Mesendoderm (in vitro differentiated cells): ENCODE results near the gene PITPNC1.
A peak's percentile ranks its signal among the peaks of the same experiment; 100 is the strongest.

Experiments used
- DNase-seq: peaks from one replicate; pipeline ENCODE4 v3.0.0; 2013
- H2AK5ac ChIP-seq: 2 replicates; pipeline ENCODE4 v1.6.1; 2013; ENCODE audit warnings: low read length, inconsistent platforms
- H2BK120ac ChIP-seq: 2 replicates; pipeline ENCODE4 v1.6.1; 2013; ENCODE audit warnings: low read depth, mild to moderate bottlenecking, low read length, moderate library complexity, mixed read lengths
- H2BK15ac ChIP-seq: replicated peaks from 2 replicates; pipeline ENCODE4 v1.6.1; 2013; ENCODE audit warnings: low read depth, mild to moderate bottlenecking, moderate library complexity
- H2BK5ac ChIP-seq: 2 replicates; pipeline ENCODE4 v1.6.1; 2013; ENCODE audit warnings: low read length, inconsistent platforms
- H3K18ac ChIP-seq: 2 replicates; pipeline ENCODE4 v1.6.1; 2013; ENCODE audit warnings: mild to moderate bottlenecking, low read length, mixed read lengths
- H3K23ac ChIP-seq: one replicate; pipeline ENCODE4 v1.6.1; 2013; ENCODE audit warnings: low read length
- H3K27ac ChIP-seq: 2 replicates; pipeline ENCODE4 v1.5.1; 2013; ENCODE audit warnings: low read depth, mild to moderate bottlenecking, inconsistent platforms, low read length, moderate library complexity
- H3K27me3 ChIP-seq: 2 replicates; pipeline ENCODE4 v1.6.1; 2013; ENCODE audit warnings: low read length, control low read depth, mild to moderate bottlenecking, inconsistent platforms; ENCODE audit not compliant: insufficient read depth, poor library complexity
- H3K36me3 ChIP-seq: 2 replicates; pipeline ENCODE4 v1.6.1; 2013; ENCODE audit warnings: low read length, inconsistent platforms; ENCODE audit not compliant: control insufficient read depth, insufficient read depth
- H3K4ac ChIP-seq: one replicate; pipeline ENCODE4 v1.6.1; 2013; ENCODE audit warnings: low read depth, mild to moderate bottlenecking, low read length, moderate library complexity
- H3K4me1 ChIP-seq: 2 replicates; pipeline ENCODE4 v1.6.1; 2013; ENCODE audit warnings: low read depth, low read length, inconsistent platforms; ENCODE audit not compliant: control insufficient read depth
- H3K4me2 ChIP-seq: 2 replicates; pipeline ENCODE4 v1.6.1; 2013; ENCODE audit warnings: low read length
- H3K4me3 ChIP-seq: 2 replicates; pipeline ENCODE4 v1.5.1; 2013; ENCODE audit warnings: mild to moderate bottlenecking, low read length
- H3K56ac ChIP-seq: one replicate; pipeline ENCODE4 v1.6.1; 2013; ENCODE audit warnings: low read length
- H3K79me1 ChIP-seq: 2 replicates; pipeline ENCODE4 v1.6.1; 2013; ENCODE audit warnings: low read length, inconsistent platforms
- H3K79me2 ChIP-seq: 2 replicates; pipeline ENCODE4 v1.6.1; 2013; ENCODE audit warnings: mild to moderate bottlenecking, low read length; ENCODE audit not compliant: control insufficient read depth, insufficient read depth
- H3K9ac ChIP-seq: 2 replicates; pipeline ENCODE4 v1.6.1; 2013; ENCODE audit warnings: low read length, inconsistent platforms
- H4K5ac ChIP-seq: one replicate; pipeline ENCODE4 v1.6.1; 2013; ENCODE audit warnings: low read length
- H4K8ac ChIP-seq: one replicate; pipeline ENCODE4 v1.6.1; 2013; ENCODE audit warnings: low read depth, mild to moderate bottlenecking, control low read depth, low read length, moderate library complexity
- WGBS: extraction: QIAGEN DNeasy Blood & Tissue Kit; methylation state at CpG from one replicate; pipeline ENCODE4 v1.1.7; 2013; ENCODE audit warnings: low lambda C conversion rate, missing lambda C conversion rate; ENCODE audit not compliant: insufficient coverage; ENCODE audit errors: extremely low coverage; 5-methylcytosine and 5-hydroxymethylcytosine counted together

The PITPNC1 gene

GRCh38 chr17:67542219-67543114, 165.4 kb downstream of the PITPNC1 start:
- Histone ChIP-seq H3K4me3 (no peak overlapping the region), H3K36me3 (no peaks in the 10 kb centered on the region), H2BK120ac (no peak overlapping the region), H3K4ac (no peak overlapping the region), H3K27ac (no peak overlapping the region), H4K8ac (no peak overlapping the region), H3K18ac (no peak overlapping the region), H2BK5ac (no peak overlapping the region), H3K9ac (no peak overlapping the region), H3K56ac (no peak overlapping the region), H3K79me2 (no peaks in the 10 kb centered on the region), H3K79me1 (no peaks in the 10 kb centered on the region), H3K27me3 (no peaks in the 10 kb centered on the region), H2AK5ac (no peak overlapping the region), H2BK15ac (no peak overlapping the region), H3K23ac (no peak overlapping the region), H3K4me1 (no peaks in the 10 kb centered on the region), H4K5ac (no peak overlapping the region), H3K4me2 (no peak overlapping the region)
- WGBS: no CpG with 5 or more reads among the region's 11 CpGs
- no peak for DNase-seq

GRCh38 chr17:67544364-67544955, 167.4 kb downstream of the PITPNC1 start:
- no peak overlapping the region for H3K27ac ChIP-seq
- H3K18ac ChIP-seq: no peak overlapping the region
- no CpG with 5 or more reads among the region's 6 CpGs for WGBS

GRCh38 chr17:67546578-67547527, 169.8 kb downstream of the PITPNC1 start:
- Histone ChIP-seq H4K5ac (no peak overlapping the region), H3K79me2 (no peaks in the 10 kb centered on the region), H2AK5ac (no peak overlapping the region), H3K4ac (no peak overlapping the region), H3K56ac (no peak overlapping the region), H2BK120ac (no peak overlapping the region), H3K23ac (no peak overlapping the region), H3K4me3 (no peak overlapping the region), H3K4me1 (no peaks in the 10 kb centered on the region), H3K79me1 (peaks cover 2% of the 10 kb centered on the region), H3K4me2 (no peak overlapping the region), H3K27me3 (no peaks in the 10 kb centered on the region), H2BK15ac (no peak overlapping the region), H3K9ac (no peak overlapping the region), H2BK5ac (no peak overlapping the region), H3K27ac (no peak overlapping the region), H4K8ac (no peak overlapping the region), H3K18ac (no peak overlapping the region), H3K36me3 (no peaks in the 10 kb centered on the region)
- peak; percentile 52 for DNase-seq
- no CpG with 5 or more reads among the region's 11 CpGs for WGBS

More at GRCh38 chr17:67544364-67544955, 167.4 kb downstream of the PITPNC1 start:
- no peak overlapping the region for H2BK120ac ChIP-seq
- no peak overlapping the region for H3K56ac ChIP-seq
- H3K4ac ChIP-seq: no peak overlapping the region
- no peaks in the 10 kb centered on the region for H3K4me1 ChIP-seq
- no peak overlapping the region for H3K9ac ChIP-seq
- H3K23ac ChIP-seq: no peak overlapping the region
- H3K27me3 ChIP-seq: no peaks in the 10 kb centered on the region
- no peak overlapping the region for H2BK15ac ChIP-seq
- H3K4me2 ChIP-seq: no peak overlapping the region
- H3K4me3 ChIP-seq: no peak overlapping the region
- no peak overlapping the region for H2AK5ac ChIP-seq
- no peak overlapping the region for H2BK5ac ChIP-seq
- H4K5ac ChIP-seq: no peak overlapping the region
- no peaks in the 10 kb centered on the region for H3K36me3 ChIP-seq
- peaks cover 2% of the 10 kb centered on the region for H3K79me1 ChIP-seq
- no peaks in the 10 kb centered on the region for H3K79me2 ChIP-seq
- no peak overlapping the region for H4K8ac ChIP-seq
- no peak for DNase-seq

- no CpG with 5 or more reads among the region's 3 CpGs for WGBS
- no peak overlapping the region for H3K27ac ChIP-seq
- H2AK5ac ChIP-seq: no peak overlapping the region
- H3K27me3 ChIP-seq: no peaks in the 10 kb centered on the region
- no peak for DNase-seq
- H3K9ac ChIP-seq: no peak overlapping the region
- no peak overlapping the region for H3K4me2 ChIP-seq
- H4K8ac ChIP-seq: no peak overlapping the region
- H3K18ac ChIP-seq: no peak overlapping the region
- no peak overlapping the region for H3K56ac ChIP-seq
- no peak overlapping the region for H3K4ac ChIP-seq
- no peak overlapping the region for H2BK120ac ChIP-seq
- no peak overlapping the region for H4K5ac ChIP-seq
- H3K79me2 ChIP-seq: no peaks in the 10 kb centered on the region
- no peaks in the 10 kb centered on the region for H3K36me3 ChIP-seq
- H2BK15ac ChIP-seq: no peak overlapping the region
- H3K4me3 ChIP-seq: no peak overlapping the region
- H3K79me1 ChIP-seq: peaks cover 2% of the 10 kb centered on the region
- H2BK5ac ChIP-seq: no peak overlapping the region
- no peaks in the 10 kb centered on the region for H3K4me1 ChIP-seq
- no peak overlapping the region for H3K23ac ChIP-seq
Measured at GRCh38 chr17:67548693-67549092, 171.6 kb downstream of the PITPNC1 start.

GRCh38 chr17:67549820-67550219, 172.7 kb downstream of the PITPNC1 start:
- DNase-seq: no peak
- no peak overlapping the region for H4K8ac ChIP-seq
- H3K4me2 ChIP-seq: no peak overlapping the region
- H3K4me1 ChIP-seq: no peaks in the 10 kb centered on the region
- H3K79me2 ChIP-seq: no peaks in the 10 kb centered on the region
- WGBS: no CpG with 5 or more reads among the region's 9 CpGs
- no peak overlapping the region for H3K9ac ChIP-seq
- no peak overlapping the region for H2BK15ac ChIP-seq
- H3K4ac ChIP-seq: no peak overlapping the region
- peaks cover 2% of the 10 kb centered on the region for H3K79me1 ChIP-seq
- no peaks in the 10 kb centered on the region for H3K36me3 ChIP-seq
- no peak overlapping the region for H4K5ac ChIP-seq
- no peak overlapping the region for H3K4me3 ChIP-seq
- H2AK5ac ChIP-seq: no peak overlapping the region
- H2BK5ac ChIP-seq: no peak overlapping the region
- no peak overlapping the region for H3K27ac ChIP-seq
- H3K23ac ChIP-seq: no peak overlapping the region
- no peak overlapping the region for H3K18ac ChIP-seq
- no peak overlapping the region for H2BK120ac ChIP-seq
- no peak overlapping the region for H3K56ac ChIP-seq
- no peaks in the 10 kb centered on the region for H3K27me3 ChIP-seq
